ENCODE data around the gene TMEM154.

The TMEM154 gene

GRCh38 chr4:152629908-152630307 lies 49.9 kb downstream of the TMEM154 start:
- no peak for DNase-seq (ENCODE audit: low spot score)

- DNase-seq (ENCODE audit: low spot score): peak; percentile 60
These were observed 51.7 kb downstream of the TMEM154 start for GRCh38 chr4:152628128-152628527.

- no peak for DNase-seq (ENCODE audit: low spot score)
These were observed 53.0 kb downstream of the TMEM154 start for GRCh38 chr4:152626790-152627189.

- no peak for DNase-seq (ENCODE audit: low spot score)
These were observed 58.9 kb downstream of the TMEM154 start for GRCh38 chr4:152620915-152621314.

- DNase-seq (ENCODE audit: low spot score): no peak
These were observed 59.6 kb downstream of the TMEM154 start for GRCh38 chr4:152620218-152620617.

- DNase-seq (ENCODE audit: low spot score): no peak
These were observed 60.2 kb downstream of the TMEM154 start for GRCh38 chr4:152619556-152619955.

- no peak for DNase-seq (ENCODE audit: low spot score)
These were observed 60.8 kb downstream of the TMEM154 start for GRCh38 chr4:152618971-152619370.

- DNase-seq (ENCODE audit: low spot score): no peak
These were observed 63.0 kb downstream of the TMEM154 start for GRCh38 chr4:152616804-152617203.

- no peak for DNase-seq (ENCODE audit: low spot score)
These were observed 65.7 kb downstream of the TMEM154 start for GRCh38 chr4:152613841-152614721.

GRCh38 chr4:152613351-152613750 lies 66.4 kb downstream of the TMEM154 start:
- DNase-seq (ENCODE audit: low spot score): no peak

GRCh38 chr4:152610131-152610530 lies 69.7 kb downstream of the TMEM154 start:
- no peak for DNase-seq (ENCODE audit: low spot score)

GRCh38 chr4:152609481-152609880 lies 70.3 kb downstream of the TMEM154 start:
- DNase-seq (ENCODE audit: low spot score): peak; percentile 82

GRCh38 chr4:152607178-152607577 lies 72.6 kb downstream of the TMEM154 start:
- no peak for DNase-seq (ENCODE audit: low spot score)

GRCh38 chr4:152606753-152607152 lies 73.0 kb downstream of the TMEM154 start:
- no peak for DNase-seq (ENCODE audit: low spot score)

- DNase-seq (ENCODE audit: low spot score): no peak
These were observed 74.0 kb downstream of the TMEM154 start for GRCh38 chr4:152605641-152606335.

GRCh38 chr4:152605031-152605430 lies 74.8 kb downstream of the TMEM154 start:
- DNase-seq (ENCODE audit: low spot score): no peak

GRCh38 chr4:152601156-152601555 lies 78.6 kb downstream of the TMEM154 start:
- peak; percentile 72 for DNase-seq (ENCODE audit: low spot score)

- no peak for DNase-seq (ENCODE audit: low spot score)
These were observed 80.2 kb downstream of the TMEM154 start for GRCh38 chr4:152599636-152600035.

GRCh38 chr4:152599095-152599494 lies 80.7 kb downstream of the TMEM154 start:
- DNase-seq (ENCODE audit: low spot score): no peak

- DNase-seq (ENCODE audit: low spot score): no peak
These were observed 81.3 kb downstream of the TMEM154 start for GRCh38 chr4:152598454-152598853.

GRCh38 chr4:152594978-152595925 lies 84.5 kb downstream of the TMEM154 start:
- DNase-seq (ENCODE audit: low spot score): no peak

GRCh38 chr4:152594057-152594456 lies 85.7 kb downstream of the TMEM154 start:
- DNase-seq (ENCODE audit: low spot score): no peak
